K562 (cell line): ENCODE measurements around the gene MAP4K4. TPM values are rescaled to one million over a fixed set of nuclear protein-coding genes. Genes with fewer than 3 reads are reported as not detected.

Experiments
- ATAC-seq: fragments of 200-7000 bp; cut with Tn5 transposase; 3 replicates; pipeline ENCODE4 v1.9.1; 2020; ENCODE audit warnings: moderate library complexity
- BruUV-seq: library from RNA; stranded (reverse); fragments of 400-500 nt; replicated peaks from 2 replicates; lab custom pipeline; 2021; lab: Mats Ljungman, UMichigan
- CTCF ChIA-PET: fragments of 300-600 bp; formaldehyde crosslinking; extraction: SDS; loops from one replicate; lab custom pipeline; 2021; ENCODE audit warnings: low intra/inter-chr PET ratio; lab: Yijun Ruan, JAX
- POLR2A ChIA-PET: fragments of 300-600, 350-650 bp; sonication (Branson Sonifier 250); formaldehyde crosslinking; extraction: SDS; loops from one replicate; lab custom pipeline; 2021; ENCODE audit warnings: antibody characterized with exemption, inconsistent platforms; lab: Yijun Ruan, JAX
- DNase-seq, 4 experiments: peaks; one replicate each; pipeline versions ENCODE4 v3.0.0 to v3.0.0-alpha.2; 2011 to 2018; ENCODE audit warnings: low spot score in 3 of 4, mixed read lengths in 3 of 4; ENCODE audit errors: extremely low read depth in 1 of 4
- FAIRE-seq: peaks from 2 replicates; lab custom pipeline; 2011; peaks lifted over from hg19 to GRCh38; lab: Jason Lieb, UNC
- H2AFZ ChIP-seq: 2 replicates; pipeline ENCODE4 v1.6.0; 2011; ENCODE audit warnings: low read depth, low read length, control low read depth, inconsistent platforms
- H3K27ac ChIP-seq: fragments of 200-600 bp; 3 replicates; pipeline ENCODE4 v1.8.0; 2011; ENCODE audit warnings: low read depth, mild to moderate bottlenecking, control low read depth, inconsistent platforms, low read length, moderate library complexity, mixed read lengths; ENCODE audit errors: extremely low read depth
- H3K27me3 ChIP-seq, 2 experiments: fragments of 300-600 bp in 1 of 2; 2 replicates in 1 of 2; 3 replicates in 1 of 2; pipeline versions ENCODE4 v1.6.0 to v1.8.0; 2011; ENCODE audit warnings: inconsistent platforms in 2 of 2, low read length in 2 of 2, mild to moderate bottlenecking in 1 of 2, mixed read lengths in 1 of 2, moderate library complexity in 1 of 2; ENCODE audit not compliant: control insufficient read depth in 2 of 2, insufficient read depth in 2 of 2
- H3K36me3 ChIP-seq: fragments of 300-600 bp; 3 replicates; pipeline ENCODE4 v1.8.0; 2011; ENCODE audit warnings: mild to moderate bottlenecking, low read length, inconsistent platforms; ENCODE audit not compliant: control insufficient read depth, insufficient read depth
- H3K4me1 ChIP-seq, 2 experiments: fragments of 200-600 bp in 1 of 2; replicated peaks in 1 of 2; 2 replicates in 1 of 2; 3 replicates in 1 of 2; pipeline versions ENCODE4 v1.5.1 to v1.8.0; 2011; ENCODE audit warnings: inconsistent platforms in 2 of 2, low read length in 2 of 2, mild to moderate bottlenecking in 1 of 2, mixed read lengths in 1 of 2, moderate library complexity in 1 of 2; ENCODE audit not compliant: control insufficient read depth in 2 of 2, insufficient read depth in 2 of 2
- H3K4me2 ChIP-seq: 2 replicates; pipeline ENCODE4 v1.6.1; 2011; ENCODE audit warnings: low read length, control low read depth, inconsistent platforms, mixed read lengths; ENCODE audit not compliant: insufficient read depth
- H3K4me3 ChIP-seq: fragments of 200-600 bp; sonication (generic), shearing (Covaris generic); 2 replicates; pipeline ENCODE4 v1.5.1; 2016; ENCODE audit warnings: control low read depth, inconsistent platforms
- H3K79me2 ChIP-seq: fragments of 200-600 bp; 3 replicates; pipeline ENCODE4 v1.8.0; 2011; ENCODE audit warnings: low read length, inconsistent platforms; ENCODE audit not compliant: control insufficient read depth, insufficient read depth
- H3K9ac ChIP-seq, 2 experiments: 2 replicates each; pipeline versions ENCODE4 v1.6.0 to v1.6.1; 2011; ENCODE audit warnings: low read depth in 2 of 2, low read length in 2 of 2, control low read depth in 1 of 2, inconsistent platforms in 1 of 2, mild to moderate bottlenecking in 1 of 2, mixed read lengths in 1 of 2; ENCODE audit not compliant: insufficient read depth in 1 of 2
- H3K9me1 ChIP-seq: one replicate; pipeline ENCODE4 v1.6.0; 2011; ENCODE audit warnings: inconsistent platforms, mild to moderate bottlenecking, low read length, moderate library complexity; ENCODE audit not compliant: control insufficient read depth, insufficient read depth
- H3K9me3 ChIP-seq: replicated peaks from 2 replicates; pipeline ENCODE4 v1.5.1; 2011; ENCODE audit warnings: low read depth, low read length, inconsistent platforms; ENCODE audit not compliant: control insufficient read depth, insufficient read depth
- H4K20me1 ChIP-seq: replicated peaks from 2 replicates; pipeline ENCODE4 v1.6.1; 2011; ENCODE audit warnings: low read length, inconsistent platforms, mixed read lengths; ENCODE audit not compliant: control insufficient read depth, insufficient read depth
- BCL6 ChIP-seq: fragments of 250-450 bp; sonication (Bioruptor Pico); IDR thresholded peaks from 2 replicates; pipeline ENCODE4 v1.4.0; 2020
- ELF2 ChIP-seq: fragments of 250-450 bp; sonication (Bioruptor Pico); IDR thresholded peaks from 2 replicates; pipeline ENCODE4 v1.5.0; 2021; ENCODE audit warnings: mild to moderate bottlenecking
- FOXP1 ChIP-seq: sonication (generic); formaldehyde crosslinking; IDR thresholded peaks from 2 replicates; pipeline ENCODE4 v1.8.0; 2022; ENCODE audit warnings: mild to moderate bottlenecking, missing genetic modification reagents
- MECOM ChIP-seq: fragments of 250-450 bp; sonication (Bioruptor Pico); IDR thresholded peaks from 2 replicates; pipeline ENCODE4 v1.8.0; 2022; ENCODE audit warnings: inconsistent platforms
- MGA ChIP-seq: fragments of 450-650 bp; IDR thresholded peaks from 2 replicates; pipeline ENCODE4 v1.6.1; 2016; ENCODE audit warnings: mild to moderate bottlenecking, moderate library complexity
- MTA1 ChIP-seq: fragments of 450-650 bp; IDR thresholded peaks from 2 replicates; pipeline ENCODE4 v1.6.1; 2017; ENCODE audit warnings: borderline replicate concordance
- NCOA6 ChIP-seq: fragments of 450-650 bp; IDR thresholded peaks from 2 replicates; pipeline ENCODE4 v1.6.1; 2017; ENCODE audit warnings: mild to moderate bottlenecking
- NR1H2 ChIP-seq: sonication (generic); formaldehyde crosslinking; IDR thresholded peaks from 2 replicates; pipeline ENCODE4 v1.4.0; 2020; ENCODE audit warnings: mild to moderate bottlenecking, missing genetic modification reagents
- YY1 ChIP-seq, 3 experiments: IDR thresholded peaks; 2 replicates each; pipeline ENCODE4 v1.6.1; 2011; ENCODE audit warnings: low read length in 2 of 3, mild to moderate bottlenecking in 2 of 3, moderate library complexity in 2 of 3, borderline replicate concordance in 1 of 3, control low read depth in 1 of 3, low read depth in 1 of 3; ENCODE audit not compliant: insufficient read depth in 3 of 3, insufficient replicate concordance in 2 of 3, control insufficient read depth in 1 of 3, insufficient read length in 1 of 3; ENCODE audit errors: extremely low read depth in 1 of 3
- ZSCAN29 ChIP-seq: fragments of 450-650 bp; IDR thresholded peaks from 2 replicates; pipeline ENCODE4 v1.6.1; 2017
- WGBS: fragments of 100-300 bp; shearing (Covaris generic); methylation state at CpG from one replicate; pipeline ENCODE4 v1.1.6; 2016; ENCODE audit warnings: low coverage, mixed read lengths; ENCODE audit not compliant: insufficient coverage; ENCODE audit errors: missing lambda C conversion rate; 5-methylcytosine and 5-hydroxymethylcytosine counted together
- in situ Hi-C: fragments of 300-500 bp; cut with MboI; formaldehyde crosslinking; loops from 4 replicates; pipeline ENCODE4 v1.15.0; 2018; ENCODE audit warnings: inconsistent platforms, mixed read lengths
- intact Hi-C: fragments of 100-400 bp; cut with micrococcal nuclease; formaldehyde crosslinking; loops from 2 replicates; pipeline ENCODE4 v1.14.2; 2022
- polyA plus RNA-seq, 8 experiments: library from polyadenylated mRNA; depleted of rRNA in 4 of 8; stranded (reverse) in 5 of 8; unstranded in 3 of 8; fragments of >200 nt; fragmentation: Nextera tagmentation in 2 of 8; fragmentation: Illumina TruSeq in 1 of 8; extraction: Ambion mirVana in 2 of 8; extraction: Trizol in 1 of 8; gene quantifications; 2 replicates each; pipeline versions ENCODE4 v1.2.1 to v1.2.3, GENCODE V29; 2011 to 2014; ENCODE audit warnings: inconsistent platforms in 1 of 8, missing spikeins in 1 of 8
- total RNA-seq, 7 experiments: library from RNA; depleted of rRNA in 6 of 7; stranded (reverse); fragments of >200 nt in 6 of 7; fragmentation: Illumina TruSeq in 2 of 7; extraction: Trizol in 2 of 7; gene quantifications; 2 replicates each; pipeline versions ENCODE4 v1.2.1 to v1.2.3, GENCODE V29; 2011 to 2021; ENCODE audit warnings: low replicate concordance in 1 of 7

MAP4K4 gene
- total and polyA plus RNA-seq, 9 of the 15 experiments (the other 6 are each of a cell fraction or from before 2014, with no cell fraction given) = 7.6 to 76.4 (median 50.6) TPM

GRCh38 chr2:101698014-101698843 lies 722 bp downstream of the MAP4K4 start:
- peak; percentile 62 for FAIRE-seq
- Histone ChIP-seq H3K4me1 (peaks cover 9 to 13% of the 10 kb centered on the region in 2 experiments; a peak in 4 of 5 replicates), H3K27ac (peak overlapping the region; percentile 85)
- no peak for TF ChIP-seq ELF2 (CRISPR knock-in tag)
- no peak for TF ChIP-seq MTA1
- peak; percentile 55; the same call in 1 of the 2 replicates for TF ChIP-seq FOXP1
- peak; percentile 51; the same call in 1 of the 2 replicates for TF ChIP-seq NR1H2 (CRISPR knock-in tag)
- TF ChIP-seq ZSCAN29 = peak; percentile 71; the same call in 1 of the 2 replicates
- TF ChIP-seq NCOA6 = no peak
- no peak for TF ChIP-seq MECOM (CRISPR knock-in tag)
- peak in 1 of 3 experiments; percentile 8 for TF ChIP-seq YY1 (IDR thresholded peaks at IDR 0.05; ENCODE audit: borderline replicate concordance in 1 of 3, control insufficient read depth in 1 of 3, extremely low read depth in 1 of 3, insufficient read depth in 3 of 3, insufficient read length in 1 of 3, insufficient replicate concordance in 2 of 3, low read depth in 1 of 3, low read length in 2 of 3)
- peak; percentile 26; the same call in 1 of the 2 replicates for TF ChIP-seq MGA
- TF ChIP-seq BCL6 (CRISPR knock-in tag) = no peak

More at GRCh38 chr2:101698014-101698843, 722 bp downstream of the MAP4K4 start:
- in situ Hi-C loops (no loop called here), intact Hi-C loops (loop anchor here (5.0 kb wide), 1 partner anchor 134 kb away; no protein-coding TSS in a partner anchor)
- Histone ChIP-seq H3K9ac (peak overlapping the region; percentile 58 to 93), H3K27me3 (no peaks in the 10 kb centered on the region), H3K4me2 (peak overlapping the region; percentile 78), H3K9me1 (no peaks in the 10 kb centered on the region), H4K20me1 (peaks cover 9% of the 10 kb centered on the region), H2AFZ (peak overlapping the region; percentile 36; the same call in 1 of the 2 replicates), H3K4me3 (peak overlapping the region; percentile 65), H3K79me2 (peaks cover 52% of the 10 kb centered on the region), H3K9me3 (no peaks in the 10 kb centered on the region), H3K36me3 (peaks cover 18% of the 10 kb centered on the region; the same call in 2 of the 3 replicates)
- peak; percentile 35 to 50 (median 44) for DNase-seq
- BruUV-seq = no TSS peak
- peak; percentile 7; the same call in 2 of the 3 replicates for ATAC-seq
- CTCF ChIA-PET = no interaction called here
- POLR2A ChIA-PET = interaction anchor here (0.6 to 2.4 kb wide), 11 partner anchors 9 to 437 kb away, joined by 3 to 18 read pairs (median 4); no protein-coding TSS in a partner anchor
- WGBS = 2% methylated on average over 28 of the region's 57 CpGs
